HepG2 (cell line): ENCODE results near the gene ABCC1. TPM values are rescaled to one million over a fixed set of nuclear protein-coding genes. Genes with fewer than 3 reads are reported as not detected.

Source experiments
- ATAC-seq: fragments of 200-7000 bp; cut with Tn5 transposase; 3 replicates; pipeline ENCODE4 v1.9.1; 2020; ENCODE audit warnings: mild to moderate bottlenecking, moderate library complexity
- BruUV-seq: library from RNA; stranded (reverse); fragments of 400-500 nt; replicated peaks from 2 replicates; lab custom pipeline; 2021; lab: Mats Ljungman, UMichigan
- CTCF ChIA-PET: fragments of 300-600 bp; formaldehyde crosslinking; extraction: SDS; loops from one replicate; lab custom pipeline; 2021; ENCODE audit warnings: low total read pairs, inconsistent platforms, low intra/inter-chr PET ratio; lab: Yijun Ruan, JAX
- POLR2A ChIA-PET: fragments of 350-600 bp; sonication (Branson Sonifier 250); formaldehyde crosslinking; loops from one replicate; lab custom pipeline; 2020; ENCODE audit warnings: antibody characterized with exemption, inconsistent platforms; lab: Yijun Ruan, JAX
- DNase-seq: peaks from one replicate; pipeline ENCODE4 v3.0.0-alpha.2; 2015; ENCODE audit warnings: low spot score
- FAIRE-seq: peaks from 3 replicates; lab custom pipeline; 2011; peaks lifted over from hg19 to GRCh38; lab: Jason Lieb, UNC
- H2AFZ ChIP-seq: one replicate; pipeline ENCODE4 v1.6.1; 2011; ENCODE audit warnings: low read length, inconsistent platforms
- H3K27ac ChIP-seq: fragments of 300-600 bp; 3 replicates; pipeline ENCODE4 v1.8.0; 2011; ENCODE audit warnings: mixed run types, mild to moderate bottlenecking, mixed read lengths, low read length, inconsistent platforms; ENCODE audit not compliant: insufficient read depth; ENCODE audit errors: extremely low read length
- H3K27me3 ChIP-seq, 2 experiments: fragments of 200-600 bp in 1 of 2; 2 replicates in 1 of 2; 3 replicates in 1 of 2; pipeline versions ENCODE4 v1.6.0 to v1.8.0; 2011; ENCODE audit warnings: low read length in 2 of 2, mild to moderate bottlenecking in 2 of 2, moderate library complexity in 2 of 2, inconsistent platforms in 1 of 2; ENCODE audit not compliant: insufficient read depth in 2 of 2, control insufficient read depth in 1 of 2
- H3K36me3 ChIP-seq, 2 experiments: fragments of 200-600 bp in 1 of 2; replicated peaks in 1 of 2; 2 replicates in 1 of 2; 3 replicates in 1 of 2; pipeline versions ENCODE4 v1.5.1 to v1.8.0; 2011; ENCODE audit warnings: low read length in 2 of 2, inconsistent platforms in 1 of 2; ENCODE audit not compliant: insufficient read depth in 2 of 2, control insufficient read depth in 1 of 2
- H3K4me1 ChIP-seq: 2 replicates; pipeline ENCODE4 v1.5.1; 2012; ENCODE audit warnings: low read length, inconsistent platforms; ENCODE audit not compliant: insufficient read depth
- H3K4me2 ChIP-seq: 2 replicates; pipeline ENCODE4 v1.6.0; 2011; ENCODE audit warnings: low read depth, low read length, inconsistent platforms
- H3K4me3 ChIP-seq, 3 experiments: fragments of 200-600 bp in 1 of 3; sonication (generic), shearing (Covaris generic) in 1 of 3; replicated peaks in 1 of 3; 2 replicates each; pipeline ENCODE4 v1.5.1; 2011 to 2016; ENCODE audit warnings: low read length in 3 of 3, inconsistent platforms in 2 of 3, low read depth in 2 of 3, mild to moderate bottlenecking in 2 of 3, control low read depth in 1 of 3, mixed read lengths in 1 of 3; ENCODE audit not compliant: insufficient read depth in 1 of 3
- H3K79me2 ChIP-seq: one replicate; pipeline ENCODE4 v1.6.1; 2011; ENCODE audit warnings: low read length, inconsistent platforms; ENCODE audit not compliant: insufficient read depth
- H3K9ac ChIP-seq: 2 replicates; pipeline ENCODE4 v1.6.0; 2011; ENCODE audit warnings: mild to moderate bottlenecking, low read depth, low read length, inconsistent platforms; ENCODE audit not compliant: insufficient read depth
- H3K9me3 ChIP-seq: 2 replicates; pipeline ENCODE4 v1.5.1; 2012; ENCODE audit warnings: mild to moderate bottlenecking, low read length
- H4K20me1 ChIP-seq: 2 replicates; pipeline ENCODE4 v1.6.0; 2011; ENCODE audit warnings: inconsistent platforms, mild to moderate bottlenecking, low read length, moderate library complexity; ENCODE audit not compliant: insufficient read depth
- DBP ChIP-seq: sonication (generic); formaldehyde crosslinking; IDR thresholded peaks from 2 replicates; pipeline ENCODE4 v1.4.0; 2020; ENCODE audit warnings: missing genetic modification reagents; ENCODE audit errors: not compliant biosample characterization
- DMAP1 ChIP-seq: IDR thresholded peaks from 2 replicates; pipeline ENCODE4 v1.6.1; 2016
- GPN1 ChIP-seq: sonication (generic); formaldehyde crosslinking; IDR thresholded peaks from 2 replicates; pipeline ENCODE4 v1.5.1; 2020; ENCODE audit warnings: missing genetic modification reagents, borderline replicate concordance
- GZF1 ChIP-seq: sonication (generic); formaldehyde crosslinking; IDR thresholded peaks from 2 replicates; pipeline ENCODE4 v1.5.1; 2020; ENCODE audit warnings: mild to moderate bottlenecking, missing genetic modification reagents
- JUND ChIP-seq: sonication (generic); formaldehyde crosslinking; IDR thresholded peaks from 2 replicates; pipeline ENCODE4 v1.8.0; 2022; ENCODE audit warnings: mild to moderate bottlenecking, missing genetic modification reagents
- KLF16 ChIP-seq, 2 experiments: sonication (generic) in 1 of 2; formaldehyde crosslinking in 1 of 2; IDR thresholded peaks; 2 replicates each; pipeline versions ENCODE4 v1.6.1 to v1.8.0; 2016 to 2023; ENCODE audit warnings: missing genetic modification reagents in 2 of 2, missing compliant biosample characterization in 1 of 2
- NPAS2 ChIP-seq: sonication (generic); formaldehyde crosslinking; IDR thresholded peaks from 2 replicates; pipeline ENCODE4 v1.8.0; 2022; ENCODE audit warnings: mild to moderate bottlenecking, missing genetic modification reagents, borderline replicate concordance
- PHF5A ChIP-seq: IDR thresholded peaks from one replicate; pipeline ENCODE4 v1.6.1; 2018; ENCODE audit warnings: low read depth, missing genetic modification reagents; ENCODE audit not compliant: unreplicated experiment
- PRPF4 ChIP-seq: fragments of 200-400 bp; formaldehyde crosslinking; IDR thresholded peaks from 2 replicates; pipeline ENCODE4 v1.6.1; 2016; ENCODE audit warnings: low read length, low read depth; ENCODE audit not compliant: poor library complexity, severe bottlenecking
- ZIK1 ChIP-seq: sonication (generic); formaldehyde crosslinking; IDR thresholded peaks from 2 replicates; pipeline ENCODE4 v1.5.0; 2020; ENCODE audit warnings: mild to moderate bottlenecking, low read depth, missing genetic modification reagents, borderline replicate concordance
- ZNF710 ChIP-seq: sonication (generic); formaldehyde crosslinking; IDR thresholded peaks from 2 replicates; pipeline ENCODE4 v1.5.0; 2020; ENCODE audit warnings: mild to moderate bottlenecking, missing genetic modification reagents, borderline replicate concordance
- ZSCAN12 ChIP-seq: sonication (generic); formaldehyde crosslinking; IDR thresholded peaks from 2 replicates; pipeline ENCODE4 v1.9.0; 2021; ENCODE audit warnings: mild to moderate bottlenecking, missing genetic modification reagents
- WGBS: methylation state at CpG from one replicate; pipeline ENCODE4 v1.1.6; 2017; ENCODE audit warnings: low lambda C conversion rate; 5-methylcytosine and 5-hydroxymethylcytosine counted together
- in situ Hi-C: cut with HindIII; loops from 2 replicates; pipeline ENCODE4 v1.10.0; 2017; ENCODE audit warnings: low pct_unique_long_range_greater_than_20kb; ENCODE audit not compliant: extremely low pct_ligation_motif_present
- intact Hi-C: fragments of 100-400 bp; cut with micrococcal nuclease; formaldehyde crosslinking; loops from one replicate; pipeline ENCODE4 v1.10.0; 2022; ENCODE audit not compliant: unreplicated experiment
- polyA plus RNA-seq, 8 experiments: library from polyadenylated mRNA; depleted of rRNA in 3 of 8; stranded (reverse) in 7 of 8; unstranded in 1 of 8; fragments of >200 nt; fragmentation: Illumina TruSeq in 4 of 8; extraction: Trizol in 4 of 8; gene quantifications; 2 replicates each; pipeline versions ENCODE4 v1.2.1 to v1.2.3, GENCODE V29; 2011 to 2016; ENCODE audit warnings: low read depth in 4 of 8, missing spikeins in 1 of 8, mixed read lengths in 1 of 8; ENCODE audit not compliant: insufficient read depth in 1 of 8
- total RNA-seq, 5 experiments: library from RNA; depleted of rRNA; stranded (reverse); fragments of >200 nt; fragmentation: Illumina TruSeq; extraction: Trizol; gene quantifications; 2 replicates each; pipeline ENCODE4 v1.2.3, GENCODE V29; 2016; ENCODE audit warnings: low read depth in 1 of 5
- TF ChIP-seq, protein P1 (sequence below): sonication (generic); formaldehyde crosslinking; IDR thresholded peaks from 2 replicates; pipeline ENCODE4 v1.4.0; 2020; ENCODE audit warnings: missing genetic modification reagents, mild to moderate bottlenecking, borderline replicate concordance
- TF ChIP-seq, protein P2 (sequence below): sonication (generic); formaldehyde crosslinking; IDR thresholded peaks from 2 replicates; pipeline ENCODE4 v1.8.1; 2022; ENCODE audit warnings: low read depth, mild to moderate bottlenecking, missing genetic modification reagents

ABCC1 gene
- total and polyA plus RNA-seq, 2 of the 13 experiments (the other 11 are each of a cell fraction or from before 2014, with no cell fraction given) = 13.0 to 30.6 TPM

DNA sequence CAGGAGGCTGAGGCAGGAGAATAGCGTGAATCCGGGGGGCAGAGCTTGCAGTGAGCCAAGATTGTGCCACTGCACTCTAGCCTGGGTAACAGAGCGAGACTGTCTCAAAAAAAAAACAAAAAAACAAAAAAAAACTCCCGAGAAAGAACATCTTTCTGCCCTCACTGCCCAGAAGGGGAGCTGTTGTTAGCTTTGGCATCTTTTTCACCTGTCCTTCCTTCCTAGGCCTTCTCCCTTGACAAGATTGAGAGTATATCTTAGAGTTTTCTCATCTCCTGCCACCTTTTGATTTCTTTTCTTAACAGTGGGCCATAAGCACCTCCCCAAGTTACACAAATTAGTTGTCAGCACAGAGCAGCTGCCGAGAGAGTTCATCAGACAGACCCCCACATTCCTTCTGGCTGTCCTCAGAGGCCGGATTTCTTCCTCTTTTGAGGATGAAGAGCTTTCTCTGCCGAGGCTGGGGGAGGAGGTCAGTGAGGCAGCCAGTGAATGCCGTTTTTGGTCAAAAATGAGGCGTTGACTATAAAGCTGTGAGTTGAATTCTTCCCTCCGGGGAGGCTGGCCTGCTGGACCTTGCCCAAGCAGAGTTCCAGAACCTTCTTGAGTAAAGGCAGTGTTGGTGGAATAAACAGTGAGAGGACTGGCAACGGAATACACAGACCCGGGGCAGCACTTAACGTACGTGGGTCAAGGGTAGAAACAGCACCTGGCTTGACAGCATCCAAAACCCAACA, 146.9 kb downstream of the ABCC1 start:
- H3K36me3 ChIP-seq = peaks cover 30 to 59% of the 10 kb centered on the region in 2 experiments; a peak in 4 of 5 replicates
- in situ Hi-C loops (no loop called here), intact Hi-C loops (no loop called here)
- no peak for ATAC-seq
- no peak for DNase-seq
- CTCF ChIA-PET = no interaction called here
- no peak overlapping the region for H3K27ac ChIP-seq
- H4K20me1 ChIP-seq = no peaks in the 10 kb centered on the region
- no peak overlapping the region for H3K4me3 ChIP-seq
- no peaks in the 10 kb centered on the region for H3K4me1 ChIP-seq
- no peak overlapping the region for H3K9ac ChIP-seq
- no peak overlapping the region for H3K4me2 ChIP-seq
- no TSS peak for BruUV-seq
- no peaks in the 10 kb centered on the region for H3K9me3 ChIP-seq
- POLR2A ChIA-PET = no interaction called here
- H3K79me2 ChIP-seq = no peaks in the 10 kb centered on the region
- no peaks in the 10 kb centered on the region for H3K27me3 ChIP-seq
- WGBS = 88% methylated on average over 14 of the region's 14 CpGs
- no peak overlapping the region for H2AFZ ChIP-seq
- TF ChIP-seq NPAS2 (CRISPR knock-in tag) (no peak), PRPF4 (no peak), DMAP1 (CRISPR knock-in tag) (no peak), GPN1 (CRISPR knock-in tag) (no peak), KLF16 (CRISPR knock-in tag; IDR thresholded peaks at IDR 0.05) (no peak), GZF1 (CRISPR knock-in tag) (no peak), ZIK1 (CRISPR knock-in tag) (no peak), JUND (CRISPR knock-in tag) (no peak), PHF5A (no peak), ZNF710 (CRISPR knock-in tag) (no peak), DBP (CRISPR knock-in tag) (no peak), ZSCAN12 (CRISPR knock-in tag) (no peak)
- TF ChIP-seq, protein P1, sequence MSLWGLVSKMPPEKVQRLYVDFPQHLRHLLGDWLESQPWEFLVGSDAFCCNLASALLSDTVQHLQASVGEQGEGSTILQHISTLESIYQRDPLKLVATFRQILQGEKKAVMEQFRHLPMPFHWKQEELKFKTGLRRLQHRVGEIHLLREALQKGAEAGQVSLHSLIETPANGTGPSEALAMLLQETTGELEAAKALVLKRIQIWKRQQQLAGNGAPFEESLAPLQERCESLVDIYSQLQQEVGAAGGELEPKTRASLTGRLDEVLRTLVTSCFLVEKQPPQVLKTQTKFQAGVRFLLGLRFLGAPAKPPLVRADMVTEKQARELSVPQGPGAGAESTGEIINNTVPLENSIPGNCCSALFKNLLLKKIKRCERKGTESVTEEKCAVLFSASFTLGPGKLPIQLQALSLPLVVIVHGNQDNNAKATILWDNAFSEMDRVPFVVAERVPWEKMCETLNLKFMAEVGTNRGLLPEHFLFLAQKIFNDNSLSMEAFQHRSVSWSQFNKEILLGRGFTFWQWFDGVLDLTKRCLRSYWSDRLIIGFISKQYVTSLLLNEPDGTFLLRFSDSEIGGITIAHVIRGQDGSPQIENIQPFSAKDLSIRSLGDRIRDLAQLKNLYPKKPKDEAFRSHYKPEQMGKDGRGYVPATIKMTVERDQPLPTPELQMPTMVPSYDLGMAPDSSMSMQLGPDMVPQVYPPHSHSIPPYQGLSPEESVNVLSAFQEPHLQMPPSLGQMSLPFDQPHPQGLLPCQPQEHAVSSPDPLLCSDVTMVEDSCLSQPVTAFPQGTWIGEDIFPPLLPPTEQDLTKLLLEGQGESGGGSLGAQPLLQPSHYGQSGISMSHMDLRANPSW (CRISPR knock-in tag) = no peak
- TF ChIP-seq, protein P2, sequence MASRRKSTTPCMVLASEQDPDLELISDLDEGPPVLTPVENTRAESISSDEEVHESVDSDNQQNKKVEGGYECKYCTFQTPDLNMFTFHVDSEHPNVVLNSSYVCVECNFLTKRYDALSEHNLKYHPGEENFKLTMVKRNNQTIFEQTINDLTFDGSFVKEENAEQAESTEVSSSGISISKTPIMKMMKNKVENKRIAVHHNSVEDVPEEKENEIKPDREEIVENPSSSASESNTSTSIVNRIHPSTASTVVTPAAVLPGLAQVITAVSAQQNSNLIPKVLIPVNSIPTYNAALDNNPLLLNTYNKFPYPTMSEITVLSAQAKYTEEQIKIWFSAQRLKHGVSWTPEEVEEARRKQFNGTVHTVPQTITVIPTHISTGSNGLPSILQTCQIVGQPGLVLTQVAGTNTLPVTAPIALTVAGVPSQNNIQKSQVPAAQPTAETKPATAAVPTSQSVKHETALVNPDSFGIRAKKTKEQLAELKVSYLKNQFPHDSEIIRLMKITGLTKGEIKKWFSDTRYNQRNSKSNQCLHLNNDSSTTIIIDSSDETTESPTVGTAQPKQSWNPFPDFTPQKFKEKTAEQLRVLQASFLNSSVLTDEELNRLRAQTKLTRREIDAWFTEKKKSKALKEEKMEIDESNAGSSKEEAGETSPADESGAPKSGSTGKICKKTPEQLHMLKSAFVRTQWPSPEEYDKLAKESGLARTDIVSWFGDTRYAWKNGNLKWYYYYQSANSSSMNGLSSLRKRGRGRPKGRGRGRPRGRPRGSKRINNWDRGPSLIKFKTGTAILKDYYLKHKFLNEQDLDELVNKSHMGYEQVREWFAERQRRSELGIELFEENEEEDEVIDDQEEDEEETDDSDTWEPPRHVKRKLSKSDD (CRISPR knock-in tag) = no peak
- no peak for FAIRE-seq
